GM10266 (cell line): Measurements from ENCODE around the gene SLC35E4.

Experiments
- DNase-seq: peaks from one replicate; pipeline ENCODE4 v3.0.0; 2012; ENCODE audit errors: extremely low spot score
- TF ChIP-seq, protein P1 (sequence below): IDR thresholded peaks from 2 replicates; pipeline ENCODE4 v1.5.1; 2012; ENCODE audit warnings: mild to moderate bottlenecking, low read depth; ENCODE audit not compliant: control insufficient read depth, insufficient read depth; ENCODE audit errors: missing control alignments

SLC35E4 gene

DNA sequence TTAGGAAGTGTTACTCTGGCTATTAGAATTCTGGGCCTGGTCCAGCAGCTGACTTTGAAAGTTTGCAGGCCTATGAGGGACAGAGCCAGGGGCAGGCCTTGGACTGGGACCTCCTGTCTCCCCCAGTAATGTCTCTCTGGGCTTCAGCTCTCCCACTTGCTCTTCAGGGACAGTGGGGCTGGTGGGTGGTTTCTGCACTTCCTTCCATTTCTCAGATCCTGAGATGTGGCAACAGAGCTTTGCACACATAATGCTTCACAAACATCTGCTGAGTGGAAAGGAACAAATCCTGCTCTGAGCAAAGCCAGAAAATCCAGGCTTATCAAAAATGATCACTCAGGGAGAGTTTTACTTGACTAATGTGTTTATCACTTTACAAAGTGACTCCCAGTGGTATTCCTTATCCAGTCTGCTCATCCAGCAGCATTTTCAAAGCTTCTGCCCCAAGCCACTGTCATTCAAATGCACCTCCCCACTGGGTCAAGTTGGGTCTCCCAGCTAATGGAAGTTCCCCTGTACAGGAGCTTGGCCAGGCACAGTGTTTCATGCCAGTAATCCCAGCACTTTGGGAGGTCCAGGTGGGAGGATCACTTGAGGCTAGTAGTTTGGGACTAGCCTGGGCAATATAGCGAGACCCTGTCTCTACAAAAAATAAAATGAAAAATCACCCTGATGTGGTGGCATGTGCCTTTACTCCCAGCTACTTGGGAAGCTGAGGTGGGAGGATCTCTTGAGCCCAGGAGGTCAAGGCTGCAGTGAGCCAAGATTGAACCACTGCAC lies 45.6 kb downstream of the SLC35E4 start:
- DNase-seq: no peak
- TF ChIP-seq, protein P1, sequence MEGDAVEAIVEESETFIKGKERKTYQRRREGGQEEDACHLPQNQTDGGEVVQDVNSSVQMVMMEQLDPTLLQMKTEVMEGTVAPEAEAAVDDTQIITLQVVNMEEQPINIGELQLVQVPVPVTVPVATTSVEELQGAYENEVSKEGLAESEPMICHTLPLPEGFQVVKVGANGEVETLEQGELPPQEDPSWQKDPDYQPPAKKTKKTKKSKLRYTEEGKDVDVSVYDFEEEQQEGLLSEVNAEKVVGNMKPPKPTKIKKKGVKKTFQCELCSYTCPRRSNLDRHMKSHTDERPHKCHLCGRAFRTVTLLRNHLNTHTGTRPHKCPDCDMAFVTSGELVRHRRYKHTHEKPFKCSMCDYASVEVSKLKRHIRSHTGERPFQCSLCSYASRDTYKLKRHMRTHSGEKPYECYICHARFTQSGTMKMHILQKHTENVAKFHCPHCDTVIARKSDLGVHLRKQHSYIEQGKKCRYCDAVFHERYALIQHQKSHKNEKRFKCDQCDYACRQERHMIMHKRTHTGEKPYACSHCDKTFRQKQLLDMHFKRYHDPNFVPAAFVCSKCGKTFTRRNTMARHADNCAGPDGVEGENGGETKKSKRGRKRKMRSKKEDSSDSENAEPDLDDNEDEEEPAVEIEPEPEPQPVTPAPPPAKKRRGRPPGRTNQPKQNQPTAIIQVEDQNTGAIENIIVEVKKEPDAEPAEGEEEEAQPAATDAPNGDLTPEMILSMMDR: no peak

DNA sequence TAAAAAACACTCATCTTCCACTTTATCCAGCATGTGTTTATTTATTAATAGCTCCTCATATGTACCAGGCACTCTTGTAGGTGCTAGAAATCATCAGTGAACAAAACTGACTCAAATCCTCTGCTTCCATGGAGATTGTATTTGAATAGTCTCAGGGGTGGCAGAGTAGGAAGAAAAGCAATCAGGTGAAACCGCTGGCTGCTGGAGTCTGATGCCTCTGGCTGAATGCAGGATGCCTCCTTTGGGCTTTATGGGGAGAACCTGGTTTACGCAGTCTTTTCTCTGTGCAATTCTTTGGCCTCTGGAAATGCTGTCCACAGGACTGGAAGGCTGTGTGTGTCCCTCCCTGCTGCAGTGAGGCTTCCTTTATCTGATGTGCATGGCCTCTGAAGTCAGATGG lies 46.2 kb downstream of the SLC35E4 start:
- no peak for DNase-seq

DNA sequence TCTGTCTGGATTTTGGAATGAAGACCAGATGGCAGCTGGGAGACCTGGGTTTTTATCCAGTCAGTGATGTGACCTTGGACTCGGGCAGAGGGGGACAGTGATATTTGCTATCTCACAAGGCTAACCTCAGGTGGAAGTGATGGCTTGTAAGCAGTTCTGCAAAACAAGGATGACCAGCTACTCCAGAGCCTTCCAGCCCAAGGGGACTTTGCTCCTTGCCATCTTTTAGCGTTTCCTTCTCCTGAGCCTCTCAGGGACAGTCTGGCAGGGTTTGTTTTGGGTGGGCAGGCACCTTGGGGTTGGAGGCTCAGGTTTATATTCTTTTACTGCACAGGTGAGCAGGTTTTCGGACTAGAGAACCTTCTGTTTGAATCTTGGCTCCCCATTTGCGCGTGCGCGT lies 49.6 kb downstream of the SLC35E4 start:
- TF ChIP-seq, protein P1: no peak
- DNase-seq: no peak

More for the DNA sequence above, 46.2 kb downstream of the SLC35E4 start:
- TF ChIP-seq, protein P1: no peak

DNA sequence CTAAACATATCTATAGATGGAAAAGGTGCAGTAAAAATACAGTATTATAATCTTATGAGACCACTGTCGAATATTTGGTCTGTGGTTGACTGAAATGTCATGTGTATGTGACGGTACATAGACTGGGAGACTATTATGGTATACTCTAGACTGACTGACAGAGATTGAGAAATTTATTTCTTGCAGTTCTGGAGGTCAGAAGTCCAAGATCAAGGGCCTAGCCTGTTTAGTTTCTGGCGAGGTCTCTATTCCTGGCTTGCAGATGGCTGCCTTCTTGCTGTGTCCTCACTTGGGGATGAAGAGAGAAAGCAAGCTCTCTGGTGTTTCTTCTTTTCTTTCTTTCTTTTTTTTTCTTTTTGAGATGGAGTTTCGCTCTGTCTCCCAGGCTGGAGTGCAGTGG lies 51.8 kb downstream of the SLC35E4 start:
- no peak for DNase-seq

DNA sequence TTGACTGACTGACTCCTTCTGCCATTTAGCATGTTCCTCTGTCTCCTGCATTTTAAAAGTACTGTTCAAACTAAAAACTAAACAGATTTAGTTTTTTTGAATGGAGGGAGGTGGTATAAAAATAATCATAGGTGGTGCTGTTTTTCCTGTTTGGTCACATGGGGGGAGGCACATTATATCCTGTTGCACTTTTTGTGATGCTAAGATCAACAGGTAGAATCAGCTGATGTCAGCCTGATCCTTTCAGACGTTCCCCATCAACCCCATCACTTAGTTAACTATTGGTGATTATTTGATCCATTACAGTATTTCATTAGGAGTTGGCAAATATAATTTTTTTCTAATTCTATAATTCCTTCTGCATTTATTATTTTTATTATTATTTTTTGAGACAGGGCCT lies 54.0 kb downstream of the SLC35E4 start:
- DNase-seq: no peak
- TF ChIP-seq, protein P1: no peak

More for the DNA sequence above, 51.8 kb downstream of the SLC35E4 start:
- TF ChIP-seq, protein P1: no peak

DNA sequence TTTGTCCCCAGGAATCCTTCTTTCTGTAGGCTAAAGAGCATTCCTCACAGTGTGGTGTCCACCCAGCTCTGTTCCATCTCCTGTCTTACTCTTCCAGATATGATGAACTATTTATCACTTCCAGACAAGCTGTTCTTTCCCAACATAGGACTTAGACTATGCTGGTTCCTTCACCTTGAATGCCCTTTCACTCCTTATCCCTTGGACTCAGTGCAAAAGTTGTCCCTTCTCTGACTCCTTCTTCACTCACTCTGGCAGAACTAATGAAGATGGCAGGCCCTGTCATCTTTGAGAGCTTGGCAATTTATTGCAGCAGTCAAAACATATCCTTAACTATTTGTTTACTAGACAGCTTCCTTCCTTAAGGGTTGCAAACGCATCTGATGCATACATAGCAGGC lies 55.6 kb downstream of the SLC35E4 start:
- TF ChIP-seq, protein P1: no peak
- DNase-seq: no peak

DNA sequence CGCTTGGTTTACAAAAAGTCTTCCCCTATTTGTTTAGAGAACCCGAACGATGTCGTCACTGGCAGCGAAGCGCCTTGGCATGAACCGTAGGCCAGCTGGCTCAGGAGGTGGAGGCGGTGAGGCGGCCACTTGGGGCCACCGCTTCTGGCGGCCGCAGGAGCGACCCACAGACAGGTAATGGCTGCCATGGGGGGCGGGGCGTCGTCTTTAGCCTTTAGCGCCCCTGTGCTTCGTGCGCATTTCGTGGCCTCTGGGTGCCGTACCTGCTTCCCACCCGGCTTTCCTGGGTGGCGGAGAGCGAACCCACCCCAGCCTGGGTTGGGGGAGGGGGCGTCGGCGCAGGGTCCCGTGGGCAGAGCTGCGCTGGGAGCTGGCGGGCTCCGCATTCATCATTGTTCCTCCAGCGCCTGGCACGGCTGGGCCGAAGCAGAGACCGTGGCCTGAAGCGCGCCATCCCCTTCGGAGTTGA lies 58.6 kb downstream of the SLC35E4 start:
- TF ChIP-seq, protein P1: no peak
- peak; percentile 43 for DNase-seq
